ENCODE results near the gene KMT2C.
"Not testable (repeated sequence)": the region's sequence is repeated elsewhere in the genome, so short reads cannot be mapped to it uniquely, and the experiment has no call there.

KMT2C gene

GRCh38 chr7:152366662-152367061 lies 69.1 kb downstream of the KMT2C start:
- no peak for TF ChIP-seq CTCF (IDR thresholded peaks at IDR 0.05; ENCODE audit: extremely low read depth, missing control alignments)
- DNase-seq (ENCODE audit: low spot score): no peak

GRCh38 chr7:152365982-152366603 lies 69.7 kb downstream of the KMT2C start:
- no peak for DNase-seq (ENCODE audit: low spot score)
- TF ChIP-seq CTCF (IDR thresholded peaks at IDR 0.05; ENCODE audit: extremely low read depth, missing control alignments): no peak

- DNase-seq (ENCODE audit: low spot score): no peak
- no peak for TF ChIP-seq CTCF (IDR thresholded peaks at IDR 0.05; ENCODE audit: extremely low read depth, missing control alignments)
Observed at GRCh38 chr7:152363798-152364197, 72.0 kb downstream of the KMT2C start.

GRCh38 chr7:152362128-152362926 lies 73.5 kb downstream of the KMT2C start:
- DNase-seq (ENCODE audit: low spot score): no peak
- TF ChIP-seq CTCF (IDR thresholded peaks at IDR 0.05; ENCODE audit: extremely low read depth, missing control alignments): no peak

GRCh38 chr7:152355474-152356057 lies 80.2 kb downstream of the KMT2C start:
- DNase-seq (ENCODE audit: low spot score): no peak
- no peak for TF ChIP-seq CTCF (IDR thresholded peaks at IDR 0.05; ENCODE audit: extremely low read depth, missing control alignments)

- no peak for DNase-seq (ENCODE audit: low spot score)
- TF ChIP-seq CTCF (IDR thresholded peaks at IDR 0.05; ENCODE audit: extremely low read depth, missing control alignments): no peak
Observed at GRCh38 chr7:152354061-152354460, 81.7 kb downstream of the KMT2C start.

- DNase-seq (ENCODE audit: low spot score): not testable (repeated sequence)
Observed at GRCh38 chr7:152353281-152353680, 82.5 kb downstream of the KMT2C start.

- not testable (repeated sequence) for DNase-seq (ENCODE audit: low spot score)
Observed at GRCh38 chr7:152351747-152352146, 84.1 kb downstream of the KMT2C start.

Data from GM20000 (cell line).